Right lobe of liver (tissue), 6 donors: Measurements from ENCODE around the gene ARMC3. TPM values are rescaled to one million over a fixed set of nuclear protein-coding genes. Genes with fewer than 3 reads are reported as not detected.

Source experiments
- ATAC-seq, 4 donors: fragments of 200-7000 bp; cut with Tn5 transposase; one replicate each; pipeline ENCODE4 v1.9.1; 2020; ENCODE audit warnings: mild to moderate bottlenecking in 4 of 4, moderate library complexity in 4 of 4
- DNase-seq, 3 donors: peaks; one replicate each; pipeline ENCODE4 v3.0.0-alpha.2; 2020
- H3K27ac ChIP-seq, 3 donors: fragments of 200-600 bp; one replicate each; pipeline ENCODE4 v1.8.0; 2022
- H3K27me3 ChIP-seq, 2 donors: fragments of 200-600 bp; one replicate each; pipeline ENCODE4 v1.8.0; 2022
- H3K36me3 ChIP-seq, 4 donors: fragments of 200-600 bp; sonication (generic) in 1 of 4; one replicate each; pipeline versions ENCODE4 v1.5.1 to v1.8.0; 2017 to 2022; ENCODE audit warnings: control low read depth in 1 of 4
- H3K4me1 ChIP-seq, 4 donors: fragments of 200-600 bp; sonication (generic) in 1 of 4; one replicate each; pipeline versions ENCODE4 v1.5.1 to v1.8.0; 2017 to 2022; ENCODE audit warnings: control low read depth in 1 of 4
- H3K4me3 ChIP-seq, 3 donors: fragments of 200-600 bp; one replicate each; pipeline ENCODE4 v1.8.0; 2022
- H3K9me3 ChIP-seq, 4 donors: fragments of 200-600 bp; sonication (generic) in 1 of 4; one replicate each; pipeline versions ENCODE4 v1.5.1 to v1.8.0; 2017 to 2022; ENCODE audit warnings: control low read depth in 1 of 4
- CTCF ChIP-seq, 4 donors: fragments of 200-600 bp in 3 of 4; fragments of 450-650 bp in 1 of 4; IDR thresholded peaks; one replicate each; pipeline versions ENCODE4 v1.5.1 to v1.8.0; 2016 to 2022; ENCODE audit warnings: antibody characterized with exemption in 4 of 4, mild to moderate bottlenecking in 2 of 4
- POLR2A ChIP-seq: fragments of 450-650 bp; IDR thresholded peaks from one replicate; pipeline ENCODE4 v1.6.1; 2017; ENCODE audit warnings: antibody characterized with exemption, mild to moderate bottlenecking
- WGBS: methylation state at CpG from one replicate; pipeline ENCODE4 v1.1.6; 2018; ENCODE audit warnings: low coverage, low lambda C conversion rate; ENCODE audit not compliant: insufficient coverage; ENCODE audit errors: missing lambda C conversion rate; 5-methylcytosine and 5-hydroxymethylcytosine counted together
- intact Hi-C, 2 donors: fragments of 100-400 bp; cut with DNase I; formaldehyde crosslinking; loops; one replicate each; pipeline versions ENCODE4 v1.11.2 to v1.14.1; 2022
- total RNA-seq, 6 experiments: library from RNA; depleted of rRNA in 2 of 6; stranded (reverse); fragments of >200 nt in 2 of 6; fragmentation: NEBNext Ultra II Directional in 3 of 6; extraction: Animal tissue kit (Norgen Biotek cat#: 25700) in 3 of 6; gene quantifications; one replicate each; pipeline versions ENCODE4 v1.1.0 to v1.2.4, GENCODE V29; 2016 to 2023
- donor health status: DM: no; HTN: yes; CAD: no.
- donor health status: DM: no; HTN: no; CAD: no.
- donor health status: DM: no; HTN: no; CAD: no.
- donor health status: DM: no; HTN: yes; CAD: no.
- donor health status: DM: no; HTN: yes; CAD: no.

The ARMC3 gene
- total RNA-seq, 6 experiments from 2014 or later = not detected

- intact Hi-C loops = no loop called here
- H3K4me1 ChIP-seq = no peaks in the 10 kb centered on the region
- no peak for TF ChIP-seq POLR2A
- TF ChIP-seq CTCF (IDR thresholded peaks at IDR 0.05) = no peak
- H3K36me3 ChIP-seq = no peaks in the 10 kb centered on the region
- no peak overlapping the region for H3K27ac ChIP-seq
- DNase-seq = no peak
- ATAC-seq = no peak
- H3K4me3 ChIP-seq = no peak overlapping the region
- 65% methylated on average over 5 of the region's 5 CpGs for WGBS
- no peaks in the 10 kb centered on the region for H3K9me3 ChIP-seq
- no peaks in the 10 kb centered on the region for H3K27me3 ChIP-seq
Measured at GRCh38 chr10:22969704-22970103, 41.9 kb downstream of the ARMC3 start.

GRCh38 chr10:22976534-22976933 lies 48.7 kb downstream of the ARMC3 start:
- intact Hi-C loops = no loop called here
- Histone ChIP-seq H3K9me3 (no peaks in the 10 kb centered on the region), H3K27ac (no peak overlapping the region), H3K36me3 (no peaks in the 10 kb centered on the region), H3K4me3 (no peak overlapping the region), H3K27me3 (no peaks in the 10 kb centered on the region), H3K4me1 (no peaks in the 10 kb centered on the region)
- 56% methylated on average over 1 of the region's 1 CpG for WGBS
- DNase-seq = no peak
- ATAC-seq = no peak
- TF ChIP-seq POLR2A = no peak
- no peak for TF ChIP-seq CTCF (IDR thresholded peaks at IDR 0.05)

- no peaks in the 10 kb centered on the region for H3K4me1 ChIP-seq
- no peak overlapping the region for H3K27ac ChIP-seq
- no peak overlapping the region for H3K4me3 ChIP-seq
- H3K9me3 ChIP-seq = no peaks in the 10 kb centered on the region
- no peak for TF ChIP-seq POLR2A
- TF ChIP-seq CTCF (IDR thresholded peaks at IDR 0.05) = no peak
- no peaks in the 10 kb centered on the region for H3K36me3 ChIP-seq
- DNase-seq (no peak), ATAC-seq (no peak)
- intact Hi-C loops = no loop called here
- no peaks in the 10 kb centered on the region for H3K27me3 ChIP-seq
- 73% methylated on average over 1 of the region's 1 CpG for WGBS
Measured at GRCh38 chr10:22977751-22978150, 49.9 kb downstream of the ARMC3 start.

- Histone ChIP-seq H3K4me1 (no peaks in the 10 kb centered on the region), H3K36me3 (no peaks in the 10 kb centered on the region), H3K9me3 (no peaks in the 10 kb centered on the region), H3K27me3 (no peaks in the 10 kb centered on the region), H3K27ac (no peak overlapping the region), H3K4me3 (no peak overlapping the region)
- intact Hi-C loops = no loop called here
- DNase-seq (no peak), ATAC-seq (no peak)
- WGBS = 71% methylated on average over 2 of the region's 2 CpGs
- TF ChIP-seq POLR2A (no peak), CTCF (IDR thresholded peaks at IDR 0.05) (no peak)
Measured at GRCh38 chr10:22978287-22978686, 50.4 kb downstream of the ARMC3 start.

- Histone ChIP-seq H3K27ac (no peak overlapping the region), H3K4me3 (no peak overlapping the region), H3K9me3 (no peaks in the 10 kb centered on the region), H3K36me3 (no peaks in the 10 kb centered on the region), H3K27me3 (no peaks in the 10 kb centered on the region), H3K4me1 (no peaks in the 10 kb centered on the region)
- intact Hi-C loops = no loop called here
- DNase-seq (no peak), ATAC-seq (no peak)
- WGBS = 65% methylated on average over 1 of the region's 1 CpG
- TF ChIP-seq CTCF (IDR thresholded peaks at IDR 0.05) (no peak), POLR2A (no peak)
Measured at GRCh38 chr10:22978918-22979317, 51.1 kb downstream of the ARMC3 start.
